Endothelial cell of umbilical vein (primary cell): Measurements from ENCODE around the gene LGALS1. TPM values are rescaled to one million over a fixed set of nuclear protein-coding genes. Genes with fewer than 3 reads are reported as not detected.
"Not testable (repeated sequence)": the region's sequence is repeated elsewhere in the genome, so short reads cannot be mapped to it uniquely, and the experiment has no call there.

Experiments used
- BruUV-seq: library from RNA; stranded (reverse); fragments of 400-500 nt; replicated peaks from 2 replicates; lab custom pipeline; 2021; lab: Mats Ljungman, UMichigan
- CTCF ChIA-PET: fragments of 300-600, 350-600 bp; sonication (Branson Sonifier 250); formaldehyde crosslinking; loops from one replicate; lab custom pipeline; 2021; ENCODE audit warnings: antibody characterized with exemption, inconsistent platforms; lab: Charles Lee
- POLR2A ChIA-PET: fragments of 300-600, 350-600 bp; sonication (Branson Sonifier 250); formaldehyde crosslinking; loops from one replicate; lab custom pipeline; 2021; ENCODE audit warnings: antibody characterized with exemption, inconsistent platforms; lab: Charles Lee
- DNase-seq: peaks from one replicate; pipeline ENCODE4 v3.0.0-alpha.2; 2011; ENCODE audit warnings: low read depth, low spot score
- FAIRE-seq: peaks from 2 replicates; lab custom pipeline; 2011; peaks lifted over from hg19 to GRCh38; lab: Jason Lieb, UNC
- H2AFZ ChIP-seq: 2 replicates; pipeline ENCODE4 v1.6.0; 2012; ENCODE audit warnings: low read depth, low read length, control low read depth, inconsistent platforms
- H3K27ac ChIP-seq: 2 replicates; pipeline ENCODE4 v1.5.1; 2011; ENCODE audit warnings: low read depth, mild to moderate bottlenecking, control low read depth, low read length, moderate library complexity; ENCODE audit not compliant: insufficient read depth
- H3K27me3 ChIP-seq, 2 experiments: 2 replicates each; pipeline versions ENCODE4 v1.6.0 to v1.6.1; 2011; ENCODE audit warnings: low read length in 2 of 2, mixed read lengths in 1 of 2; ENCODE audit not compliant: control insufficient read depth in 2 of 2, insufficient read depth in 2 of 2
- H3K36me3 ChIP-seq, 2 experiments: 2 replicates in 1 of 2; 3 replicates in 1 of 2; pipeline ENCODE4 v1.5.1; 2011; ENCODE audit warnings: low read length in 2 of 2, mild to moderate bottlenecking in 1 of 2, moderate library complexity in 1 of 2; ENCODE audit not compliant: control insufficient read depth in 2 of 2, insufficient read depth in 2 of 2; ENCODE audit errors: extremely low read depth in 1 of 2
- H3K4me1 ChIP-seq: 3 replicates; pipeline ENCODE4 v1.5.1; 2011; ENCODE audit warnings: mild to moderate bottlenecking, low read length; ENCODE audit not compliant: control insufficient read depth, insufficient read depth; ENCODE audit errors: extremely low read depth
- H3K4me2 ChIP-seq: 2 replicates; pipeline ENCODE4 v1.6.1; 2011; ENCODE audit warnings: low read length, control low read depth, mixed read lengths; ENCODE audit not compliant: insufficient read depth
- H3K4me3 ChIP-seq, 3 experiments: fragments of 200-600 bp in 1 of 3; sonication (generic), shearing (Covaris generic) in 1 of 3; replicated peaks in 1 of 3; 2 replicates each; pipeline ENCODE4 v1.5.1; 2011 to 2016; ENCODE audit warnings: control low read depth in 3 of 3, low read length in 3 of 3, mild to moderate bottlenecking in 2 of 3, inconsistent platforms in 1 of 3, low read depth in 1 of 3, moderate library complexity in 1 of 3; ENCODE audit not compliant: insufficient read depth in 1 of 3
- H3K79me2 ChIP-seq: 2 replicates; pipeline ENCODE4 v1.6.0; 2012; ENCODE audit warnings: low read length, inconsistent platforms; ENCODE audit not compliant: control insufficient read depth, insufficient read depth
- H3K9ac ChIP-seq: replicated peaks from 2 replicates; pipeline ENCODE3; 2011; ENCODE audit warnings: low read length, control low read depth; ENCODE audit not compliant: insufficient read depth; ENCODE audit errors: extremely low read depth
- H3K9me1 ChIP-seq: replicated peaks from 3 replicates; pipeline ENCODE4 v1.6.0; 2011; ENCODE audit warnings: mild to moderate bottlenecking, low read length; ENCODE audit not compliant: control insufficient read depth, insufficient read depth; ENCODE audit errors: extremely low read depth
- H3K9me3 ChIP-seq: replicated peaks from 2 replicates; pipeline ENCODE4 v1.5.1; 2012; ENCODE audit warnings: low read length, inconsistent platforms; ENCODE audit not compliant: control insufficient read depth, insufficient read depth
- H4K20me1 ChIP-seq: replicated peaks from 2 replicates; pipeline ENCODE3; 2011; ENCODE audit warnings: mild to moderate bottlenecking, low read length; ENCODE audit not compliant: control insufficient read depth, insufficient read depth; ENCODE audit errors: extremely low read depth
- CTCF ChIP-seq, 2 donors: IDR thresholded peaks; 1 replicate in 1 of 2; 2 replicates in 1 of 2; pipeline ENCODE4 v1.5.1; 2011; ENCODE audit warnings: low read length in 2 of 2, mild to moderate bottlenecking in 2 of 2, moderate library complexity in 2 of 2, control low read depth in 1 of 2, inconsistent platforms in 1 of 2, low read depth in 1 of 2; ENCODE audit not compliant: insufficient read depth in 1 of 2; ENCODE audit errors: extremely low read depth in 1 of 2
- EZH2 ChIP-seq: IDR thresholded peaks from 2 replicates; pipeline ENCODE4 v1.6.1; 2012; ENCODE audit warnings: borderline replicate concordance, low read depth, mild to moderate bottlenecking, moderate library complexity, low read length, inconsistent platforms; ENCODE audit not compliant: severe bottlenecking
- FOS ChIP-seq: IDR thresholded peaks from 2 replicates; pipeline ENCODE4 v1.6.1; 2011; ENCODE audit warnings: mild to moderate bottlenecking, low read length, moderate library complexity, borderline replicate concordance; ENCODE audit not compliant: insufficient read depth
- GATA2 ChIP-seq: IDR thresholded peaks from 2 replicates; pipeline ENCODE4 v1.7.0; 2011; ENCODE audit warnings: low read depth, mild to moderate bottlenecking, moderate library complexity, mixed read lengths, low read length; ENCODE audit not compliant: insufficient read length, insufficient read depth
- JUN ChIP-seq: IDR thresholded peaks from 2 replicates; pipeline ENCODE4 v1.6.1; 2011; ENCODE audit warnings: borderline replicate concordance, low read depth; ENCODE audit not compliant: insufficient read length, insufficient read depth
- MYC ChIP-seq: IDR thresholded peaks from one replicate; pipeline ENCODE4 v1.6.1; 2011; ENCODE audit warnings: mild to moderate bottlenecking, low read depth, low read length
- POLR2A ChIP-seq: IDR thresholded peaks from 2 replicates; pipeline ENCODE4 v1.6.1; 2012; ENCODE audit warnings: low read depth, mild to moderate bottlenecking, control low read depth, low read length
- POLR2AphosphoS5 ChIP-seq: IDR thresholded peaks from 2 replicates; pipeline ENCODE4 v1.6.1; 2012; ENCODE audit warnings: low read depth, mild to moderate bottlenecking, control low read depth, low read length, moderate library complexity; ENCODE audit not compliant: insufficient read depth
- dilution Hi-C: fragments of 300-500 bp; cut with MboI; formaldehyde crosslinking; loops from one replicate; pipeline ENCODE4 v1.15.0; 2019; ENCODE audit warnings: low sequenced_read_pairs; ENCODE audit not compliant: extremely low pct_ligation_motif_present
- intact Hi-C: fragments of 100-400 bp; cut with micrococcal nuclease; formaldehyde crosslinking; loops from one replicate; pipeline ENCODE4 v1.10.0; 2022
- polyA plus RNA-seq, 4 experiments: library from polyadenylated mRNA; depleted of rRNA in 3 of 4; stranded (reverse) in 3 of 4; unstranded in 1 of 4; fragments of >200 nt; gene quantifications; 2 replicates each; pipeline versions ENCODE4 v1.2.1 to v1.2.3, GENCODE V29; 2011 to 2012; ENCODE audit warnings: missing spikeins in 1 of 4
- total RNA-seq: library from RNA; stranded (reverse); gene quantifications from 2 replicates; pipeline ENCODE4 v1.2.3, GENCODE V29; 2021
- TF ChIP-seq, protein P1 (sequence below): IDR thresholded peaks from 2 replicates; pipeline ENCODE4 v1.6.1; 2011; ENCODE audit not compliant: insufficient read depth, insufficient read length

The LGALS1 gene
- total and polyA plus RNA-seq, 2 donors (not counting 3 experiments of a cell fraction or from before 2014, with no cell fraction given): 2,698 to 13,642 TPM

DNA sequence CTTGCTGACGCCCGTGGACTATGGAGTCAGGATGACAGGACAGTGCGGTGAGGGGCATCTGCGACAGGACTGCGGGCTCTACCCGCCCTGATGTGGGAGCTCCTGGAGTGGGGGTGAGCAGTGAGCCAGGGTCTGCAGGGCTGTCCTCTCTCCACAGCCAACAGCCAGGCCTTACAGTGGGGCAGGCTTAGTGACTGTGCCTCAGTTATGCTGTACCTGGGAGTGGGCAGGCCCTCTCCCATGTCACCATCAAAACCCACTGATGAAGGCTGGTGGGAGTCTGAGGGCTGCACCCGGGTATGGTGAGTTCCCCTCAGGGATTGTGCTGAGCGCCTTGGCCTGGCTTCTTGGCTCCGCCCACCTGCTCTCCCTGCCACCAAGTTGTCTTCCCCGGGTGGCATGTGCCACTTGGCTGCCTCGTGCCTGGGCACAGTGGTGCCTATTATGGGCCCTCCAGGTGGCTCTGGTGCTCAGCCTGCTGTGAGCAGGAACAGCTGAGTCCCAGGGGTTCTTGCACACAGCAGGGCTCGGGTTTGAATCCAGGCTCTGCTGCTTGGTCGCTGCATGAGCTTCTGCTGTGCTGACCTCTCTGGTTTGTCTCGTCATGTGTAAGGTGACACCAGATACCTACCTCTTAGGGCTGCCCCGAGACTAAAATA, 17.3 kb downstream of the LGALS1 start:
- no peaks in the 10 kb centered on the region for H3K27me3 ChIP-seq
- CTCF ChIA-PET: interaction anchor here (0.8 kb wide), 1 partner anchor 11 kb away, joined by 3 read pairs; no protein-coding TSS in a partner anchor
- no peak overlapping the region for H3K9ac ChIP-seq
- no peak overlapping the region for H3K4me2 ChIP-seq
- H3K4me1 ChIP-seq: peaks cover 11% of the 10 kb centered on the region
- intact Hi-C loops (no loop called here), dilution Hi-C loops (no loop called here)
- POLR2A ChIA-PET: no interaction called here
- H3K9me1 ChIP-seq: no peaks in the 10 kb centered on the region
- no peaks in the 10 kb centered on the region for H4K20me1 ChIP-seq
- no peak overlapping the region for H3K4me3 ChIP-seq
- no peaks in the 10 kb centered on the region for H3K9me3 ChIP-seq
- H2AFZ ChIP-seq: no peak overlapping the region
- H3K27ac ChIP-seq: no peak overlapping the region
- H3K79me2 ChIP-seq: peaks cover 4% of the 10 kb centered on the region
- peaks cover 5 to 38% of the 10 kb centered on the region in 2 experiments for H3K36me3 ChIP-seq
- BruUV-seq: no TSS peak
- no peak for TF ChIP-seq JUN
- no peak for TF ChIP-seq GATA2
- TF ChIP-seq, protein P1, sequence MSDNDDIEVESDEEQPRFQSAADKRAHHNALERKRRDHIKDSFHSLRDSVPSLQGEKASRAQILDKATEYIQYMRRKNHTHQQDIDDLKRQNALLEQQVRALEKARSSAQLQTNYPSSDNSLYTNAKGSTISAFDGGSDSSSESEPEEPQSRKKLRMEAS: no peak
- no peak for TF ChIP-seq POLR2A
- TF ChIP-seq FOS: no peak
- TF ChIP-seq MYC: no peak
- no peak for TF ChIP-seq CTCF (IDR thresholded peaks at IDR 0.05; ENCODE audit: extremely low read depth in 1 of 2, insufficient read depth in 1 of 2, low read depth in 1 of 2, low read length in 2 of 2)
- no peak for TF ChIP-seq POLR2AphosphoS5
- TF ChIP-seq EZH2: no peak
- FAIRE-seq: no peak
- DNase-seq: no peak

GRCh38 chr22:37694131-37694530, 18.7 kb downstream of the LGALS1 start:
- BruUV-seq, FAIRE-seq, H3K4me2 ChIP-seq, dilution Hi-C loops, H3K9ac ChIP-seq, intact Hi-C loops, H3K27ac ChIP-seq, H3K27me3 ChIP-seq, H3K4me3 ChIP-seq, DNase-seq, H3K9me1 ChIP-seq, H3K9me3 ChIP-seq, H2AFZ ChIP-seq, POLR2A ChIA-PET, H4K20me1 ChIP-seq, H3K79me2 ChIP-seq: not testable (repeated sequence)
- CTCF ChIA-PET: interaction anchor here (1.1 to 3.3 kb wide), 2 partner anchors 51 to 87 kb away, joined by 3 to 19 read pairs; no protein-coding TSS in a partner anchor
- H3K4me1 ChIP-seq: peaks cover 11% of the 10 kb centered on the region
- H3K36me3 ChIP-seq: peaks cover 3 to 29% of the 10 kb centered on the region in 2 experiments
